ENCODE results near the gene SGSM1. TPM values are rescaled to one million over a fixed set of nuclear protein-coding genes. Genes with fewer than 3 reads are reported as not detected.

Gene SGSM1
- total RNA-seq, 4 donors from 2014 or later: 1.2 to 2.2 (median 1.6) TPM

GRCh38 chr22:24928322-24928721 is 122.3 kb downstream of the SGSM1 start:
- H3K36me3 ChIP-seq: peaks cover 0 to 12% (median 9%) of the 10 kb centered on the region in 4 donors
- H3K4me1 ChIP-seq: no peaks in the 10 kb centered on the region
- WGBS: 87% methylated on average over 7 of the region's 7 CpGs
- H3K27ac ChIP-seq (replicated peaks in 1 of 4): no peak overlapping the region
- no peaks in the 10 kb centered on the region for H3K27me3 ChIP-seq
- no peak for DNase-seq (ENCODE audit: extremely low spot score)
- no peak overlapping the region for H3K4me3 ChIP-seq
- intact Hi-C loops (cut with DNase I): no loop called here
- peaks cover 0 to 4% (median 0%) of the 10 kb centered on the region in 4 donors for H3K9me3 ChIP-seq
- no peak for TF ChIP-seq POLR2AphosphoS5 (IDR thresholded peaks at IDR 0.05)

- intact Hi-C loops (cut with DNase I): no loop called here
- no peaks in the 10 kb centered on the region for H3K4me1 ChIP-seq
- no peaks in the 10 kb centered on the region for H3K36me3 ChIP-seq
- no peak for DNase-seq (ENCODE audit: extremely low spot score)
- peaks cover 0 to 4% (median 0%) of the 10 kb centered on the region in 4 donors for H3K9me3 ChIP-seq
- H3K4me3 ChIP-seq: no peak overlapping the region
- 70% methylated on average over 3 of the region's 3 CpGs for WGBS
- no peaks in the 10 kb centered on the region for H3K27me3 ChIP-seq
- H3K27ac ChIP-seq (replicated peaks in 1 of 4): no peak overlapping the region
- TF ChIP-seq EP300 (IDR thresholded peaks at IDR 0.05) (no peak), POLR2A (IDR thresholded peaks at IDR 0.05; ENCODE audit: low read depth) (no peak), CTCF (IDR thresholded peaks at IDR 0.05) (no peak), POLR2AphosphoS5 (IDR thresholded peaks at IDR 0.05) (no peak)
These were observed 124.7 kb downstream of the SGSM1 start for GRCh38 chr22:24930678-24931077.

GRCh38 chr22:24935771-24936483 is 129.9 kb downstream of the SGSM1 start:
- H3K4me1 ChIP-seq: no peaks in the 10 kb centered on the region
- H3K27me3 ChIP-seq: no peaks in the 10 kb centered on the region
- DNase-seq (ENCODE audit: extremely low spot score): no peak
- H3K36me3 ChIP-seq: no peaks in the 10 kb centered on the region
- TF ChIP-seq POLR2A (IDR thresholded peaks at IDR 0.05; ENCODE audit: low read depth): no peak
- H3K9me3 ChIP-seq: no peaks in the 10 kb centered on the region
- H3K27ac ChIP-seq (replicated peaks in 1 of 4): no peak overlapping the region
- H3K4me3 ChIP-seq: no peak overlapping the region
- intact Hi-C loops (cut with DNase I): loop anchor here (5.0 kb wide), 1 partner anchor 121 kb away; no protein-coding TSS in a partner anchor

GRCh38 chr22:24937114-24937513 is 131.1 kb downstream of the SGSM1 start:
- Histone ChIP-seq H3K36me3 (no peaks in the 10 kb centered on the region), H3K27ac (replicated peaks in 1 of 4) (no peak overlapping the region), H3K4me1 (no peaks in the 10 kb centered on the region), H3K9me3 (no peaks in the 10 kb centered on the region), H3K27me3 (no peaks in the 10 kb centered on the region), H3K4me3 (no peak overlapping the region)
- no peak for TF ChIP-seq EP300 (IDR thresholded peaks at IDR 0.05)
- TF ChIP-seq POLR2AphosphoS5 (IDR thresholded peaks at IDR 0.05): no peak
- TF ChIP-seq POLR2A (IDR thresholded peaks at IDR 0.05; ENCODE audit: low read depth): no peak
- TF ChIP-seq CTCF (IDR thresholded peaks at IDR 0.05): no peak
- DNase-seq (ENCODE audit: extremely low spot score): no peak
- intact Hi-C loops (cut with DNase I): loop anchor here (5.0 kb wide), 1 partner anchor 120 kb away; no protein-coding TSS in a partner anchor
- WGBS: 38% methylated on average over 2 of the region's 2 CpGs

GRCh38 chr22:24938741-24939341 is 132.8 kb downstream of the SGSM1 start:
- intact Hi-C loops (cut with DNase I): loop anchor here (5.0 kb wide), 1 partner anchor 118 kb away; no protein-coding TSS in a partner anchor
- Histone ChIP-seq H3K4me3 (no peak overlapping the region), H3K36me3 (no peaks in the 10 kb centered on the region), H3K9me3 (no peaks in the 10 kb centered on the region), H3K27ac (replicated peaks in 1 of 4) (no peak overlapping the region), H3K27me3 (no peaks in the 10 kb centered on the region), H3K4me1 (no peaks in the 10 kb centered on the region)
- TF ChIP-seq CTCF (IDR thresholded peaks at IDR 0.05) (peak; percentile 61 to 80 (median 65)), POLR2AphosphoS5 (IDR thresholded peaks at IDR 0.05) (no peak), EP300 (IDR thresholded peaks at IDR 0.05) (no peak)
- 25% methylated on average over 10 of the region's 11 CpGs for whole genome bisulfite sequencing
- DNase-seq (ENCODE audit: extremely low spot score): no peak
